Cortex of kidney (tissue), 1 donor: ENCODE data around the gene TSPAN9.

ENCODE experiments used
- DNase-seq: peaks from one replicate; lab custom pipeline; 2025; lab: John Stamatoyannopoulos, UW

Gene TSPAN9

DNA sequence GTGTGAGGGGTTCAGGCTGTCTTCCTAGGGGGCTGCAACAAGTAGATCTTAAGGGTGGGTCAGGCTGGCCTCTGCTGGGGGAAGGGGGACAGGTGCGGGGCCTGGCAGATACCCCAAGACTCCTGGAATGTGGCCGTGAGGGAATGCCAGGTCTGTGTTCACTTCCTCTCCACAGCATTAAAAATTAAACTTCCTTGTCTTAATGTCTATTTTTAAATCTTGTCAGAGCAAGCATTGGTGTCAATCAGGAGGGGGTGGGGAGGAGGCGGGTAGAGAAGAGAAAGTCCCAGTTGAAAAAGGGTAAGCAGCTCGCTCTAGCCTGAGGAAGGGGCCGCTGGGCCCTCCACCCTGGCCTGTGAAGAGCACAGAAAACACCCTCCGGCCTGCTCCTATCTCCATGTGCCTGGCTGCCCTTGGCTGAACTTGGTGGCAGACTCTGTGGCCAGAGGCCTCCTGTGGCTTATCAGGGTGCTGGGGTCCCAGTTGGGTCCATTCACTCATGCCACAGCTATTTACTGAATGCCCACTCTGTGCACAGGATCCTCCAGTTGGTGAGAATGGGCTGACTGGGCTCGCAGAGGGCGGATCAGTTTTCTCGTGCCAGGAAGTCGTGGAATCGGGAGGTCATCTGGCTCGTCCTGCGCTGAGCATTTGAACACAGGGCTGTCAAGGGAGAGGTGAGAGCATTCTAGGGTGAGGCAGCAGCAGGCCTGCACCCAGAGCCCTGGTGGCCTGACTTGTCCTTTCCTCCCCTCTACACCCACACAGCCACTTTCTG is 128.8 kb downstream of the TSPAN9 start:
- no peak for DNase-seq

DNA sequence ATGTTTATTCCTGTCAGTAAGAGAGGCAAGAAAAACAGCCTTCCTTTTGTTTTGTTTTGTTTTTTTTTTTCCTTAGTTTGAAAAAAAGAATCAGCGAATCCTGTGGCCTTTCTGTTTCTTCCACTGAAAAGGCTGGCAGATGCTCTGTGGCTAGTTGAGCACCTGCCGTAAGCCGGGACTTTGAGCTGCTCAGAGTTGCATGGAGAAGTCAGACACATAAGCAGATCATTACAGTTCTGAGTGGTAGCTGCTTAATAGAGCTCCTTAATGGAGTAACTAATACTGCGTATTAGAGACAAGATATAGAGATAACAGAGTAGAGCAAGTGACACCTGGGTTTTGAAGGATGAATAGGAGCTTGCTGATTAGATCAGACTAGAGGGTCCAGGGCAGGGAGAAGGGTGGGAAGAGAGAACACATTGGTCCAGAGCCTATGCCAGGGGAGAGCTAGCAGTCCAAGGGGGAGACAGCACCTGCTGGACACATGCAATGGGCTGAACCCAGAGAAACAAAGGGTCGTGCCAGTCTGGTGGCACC is 129.4 kb downstream of the TSPAN9 start:
- no peak for DNase-seq

DNA sequence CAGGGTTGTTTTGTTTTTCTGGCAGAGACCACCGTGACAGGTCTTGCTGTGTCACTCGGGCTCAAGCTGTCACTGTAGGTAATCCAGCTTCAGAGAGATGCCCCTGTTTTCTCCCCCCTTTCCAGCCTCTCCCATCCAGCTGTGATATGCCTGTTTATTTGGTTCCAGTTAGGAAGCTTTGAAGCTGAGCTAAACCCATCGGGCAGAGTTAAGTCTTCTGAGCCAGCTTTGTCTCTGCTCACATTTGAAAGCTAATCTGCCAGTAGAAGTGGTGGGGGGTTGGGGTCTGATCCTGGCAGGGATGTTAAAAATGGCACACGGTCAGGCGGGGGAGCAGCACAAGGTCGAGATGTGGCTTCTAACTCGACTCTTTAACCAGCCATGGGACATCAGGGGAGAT is 130.0 kb downstream of the TSPAN9 start:
- DNase-seq, result no peak

DNA sequence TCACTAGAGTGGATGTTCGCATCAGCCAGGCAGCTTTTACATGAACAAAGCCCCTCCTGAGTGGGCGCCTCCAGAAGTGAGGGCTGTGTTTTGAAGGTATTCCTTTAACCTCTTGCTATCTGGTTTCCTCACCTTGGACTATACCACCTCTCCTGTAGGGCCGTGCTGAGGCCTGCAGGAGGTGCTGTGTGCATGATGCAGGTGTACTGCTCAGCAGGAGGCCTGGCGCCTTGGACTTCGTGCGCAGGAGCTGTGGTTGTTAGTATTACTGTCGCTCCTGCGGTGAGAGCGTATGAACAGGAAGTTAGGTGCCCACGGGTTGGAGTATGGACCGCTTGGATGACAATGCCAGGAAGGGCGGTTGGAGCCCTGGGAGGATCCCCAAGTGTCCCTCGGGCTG is 130.7 kb downstream of the TSPAN9 start:
- no peak for DNase-seq

DNA sequence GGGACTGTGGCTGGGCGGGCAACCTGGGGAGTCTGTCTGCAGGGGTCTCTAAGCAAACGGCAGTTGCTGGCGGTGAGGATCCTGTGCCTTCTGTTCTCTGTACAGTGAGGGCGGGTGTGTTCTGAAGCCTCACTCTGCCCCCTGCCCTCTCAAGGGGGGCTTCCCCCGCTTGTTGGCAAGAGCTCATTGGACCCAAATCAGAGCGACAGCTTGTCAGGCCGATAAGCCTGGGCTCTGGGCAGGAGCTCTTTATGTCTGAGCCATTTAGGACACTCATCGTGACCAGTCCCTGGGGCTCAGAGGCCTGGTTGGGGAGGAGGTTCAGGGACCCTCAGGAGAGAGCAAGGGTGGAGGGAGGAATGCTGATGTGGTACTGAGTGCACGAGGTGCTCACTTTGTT is 136.0 kb downstream of the TSPAN9 start:
- no peak for DNase-seq

DNA sequence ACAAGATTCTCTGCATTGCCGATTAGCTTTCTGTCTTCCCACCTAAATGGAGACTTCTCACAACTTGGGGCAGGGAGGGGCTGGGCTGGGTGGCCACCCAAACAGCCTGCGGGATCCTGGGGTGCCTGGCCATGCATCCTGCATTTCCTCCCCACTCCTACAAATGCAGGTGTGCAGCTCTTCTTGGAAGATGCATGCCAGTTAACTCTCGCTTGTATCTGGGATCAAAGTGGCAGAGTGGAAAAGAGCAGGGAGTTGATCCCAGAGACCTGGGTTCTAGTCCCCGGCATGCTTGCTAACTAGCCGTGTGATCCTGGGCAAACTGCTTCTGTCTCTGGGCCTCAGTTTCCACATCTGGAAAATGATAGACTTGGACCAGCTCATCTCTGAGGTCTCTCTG is 136.6 kb downstream of the TSPAN9 start:
- DNase-seq, result no peak

DNA sequence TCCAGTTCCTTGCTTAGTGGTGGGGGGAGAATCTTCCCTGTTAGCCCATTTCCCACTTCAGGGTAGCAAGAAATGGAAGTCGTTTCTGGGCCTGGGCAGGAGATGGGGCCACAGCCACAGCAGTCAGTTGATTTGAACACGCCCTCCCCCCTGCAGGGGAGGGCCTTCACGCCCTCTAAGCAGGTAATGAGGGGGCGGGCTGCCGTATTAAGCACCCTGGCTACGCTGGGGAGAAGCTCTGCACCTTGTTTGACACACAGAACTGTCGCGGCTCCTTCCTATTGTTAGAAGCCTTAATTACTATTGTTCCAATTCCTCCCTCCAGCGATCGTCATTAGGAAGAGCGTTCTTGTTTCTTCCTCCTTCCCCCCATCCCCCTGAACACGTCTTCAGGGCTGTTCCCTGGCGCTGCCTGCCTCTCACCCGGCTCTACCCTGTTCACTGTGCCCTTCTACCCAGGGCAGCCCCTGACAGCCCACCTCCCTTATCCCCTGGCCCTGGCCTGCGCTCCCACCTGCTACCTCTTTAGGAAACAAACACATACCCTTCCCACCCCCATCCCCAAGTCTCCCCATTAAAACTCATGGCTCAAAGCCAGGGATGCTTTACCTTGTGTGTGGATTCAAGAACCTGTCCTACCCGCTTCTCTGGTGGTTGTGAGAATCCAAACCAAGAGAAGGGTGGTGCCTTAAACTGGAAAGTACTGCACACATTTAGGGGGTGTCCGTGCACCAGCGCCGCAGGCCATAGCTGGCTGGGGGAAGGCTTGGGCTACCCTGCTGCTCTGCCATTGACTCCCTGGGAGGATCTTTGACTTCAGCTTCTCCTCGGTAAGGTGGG is 137.6 kb downstream of the TSPAN9 start:
- no peak for DNase-seq

DNA sequence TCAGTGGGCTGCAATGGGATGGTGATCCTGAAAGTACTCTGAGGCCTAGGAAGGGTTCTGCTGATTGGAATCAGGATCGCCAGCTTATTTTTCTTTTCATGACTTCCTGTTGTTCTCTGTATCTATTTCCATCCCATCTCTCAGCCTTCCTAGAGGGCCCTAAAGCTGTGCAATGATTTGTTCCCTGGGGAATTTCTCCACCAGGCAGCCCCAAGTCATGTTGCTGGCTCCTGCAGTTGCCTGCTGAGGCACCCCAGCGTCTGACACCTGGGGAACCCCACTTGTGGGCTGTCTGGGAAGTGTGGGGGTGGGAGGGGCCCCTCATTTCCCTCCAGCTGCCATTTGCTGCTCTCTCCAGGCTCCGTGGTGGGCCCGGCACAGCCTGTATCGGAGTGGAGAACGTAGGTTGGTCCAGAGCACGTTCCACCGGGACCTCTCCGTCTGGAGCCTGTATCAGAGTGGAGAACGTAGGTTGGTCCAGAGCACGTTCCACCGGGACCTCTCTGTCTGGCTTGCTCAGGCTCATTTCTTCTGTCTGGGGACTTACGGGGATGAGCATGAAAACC is 138.3 kb downstream of the TSPAN9 start:
- DNase-seq, result no peak

DNA sequence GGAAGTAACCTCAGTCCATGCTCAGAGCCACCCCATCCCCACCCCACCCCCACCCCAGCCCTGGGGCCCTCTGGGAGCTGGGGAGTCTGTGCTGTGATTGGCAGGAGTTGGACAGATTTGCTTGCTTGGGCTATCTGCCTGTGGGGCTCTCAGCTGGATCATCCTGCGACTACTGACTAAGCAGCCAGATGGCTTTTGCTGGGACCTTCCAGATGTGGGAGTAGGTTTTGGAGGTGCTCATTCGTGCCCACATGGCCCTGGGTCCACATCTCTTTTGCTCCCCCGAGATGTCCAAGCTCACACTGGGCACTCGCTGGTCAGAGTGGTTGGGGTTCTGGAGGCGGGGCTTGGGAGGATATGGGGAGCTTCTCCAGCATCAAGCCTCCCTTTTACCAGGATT is 138.9 kb downstream of the TSPAN9 start:
- DNase-seq, result no peak

DNA sequence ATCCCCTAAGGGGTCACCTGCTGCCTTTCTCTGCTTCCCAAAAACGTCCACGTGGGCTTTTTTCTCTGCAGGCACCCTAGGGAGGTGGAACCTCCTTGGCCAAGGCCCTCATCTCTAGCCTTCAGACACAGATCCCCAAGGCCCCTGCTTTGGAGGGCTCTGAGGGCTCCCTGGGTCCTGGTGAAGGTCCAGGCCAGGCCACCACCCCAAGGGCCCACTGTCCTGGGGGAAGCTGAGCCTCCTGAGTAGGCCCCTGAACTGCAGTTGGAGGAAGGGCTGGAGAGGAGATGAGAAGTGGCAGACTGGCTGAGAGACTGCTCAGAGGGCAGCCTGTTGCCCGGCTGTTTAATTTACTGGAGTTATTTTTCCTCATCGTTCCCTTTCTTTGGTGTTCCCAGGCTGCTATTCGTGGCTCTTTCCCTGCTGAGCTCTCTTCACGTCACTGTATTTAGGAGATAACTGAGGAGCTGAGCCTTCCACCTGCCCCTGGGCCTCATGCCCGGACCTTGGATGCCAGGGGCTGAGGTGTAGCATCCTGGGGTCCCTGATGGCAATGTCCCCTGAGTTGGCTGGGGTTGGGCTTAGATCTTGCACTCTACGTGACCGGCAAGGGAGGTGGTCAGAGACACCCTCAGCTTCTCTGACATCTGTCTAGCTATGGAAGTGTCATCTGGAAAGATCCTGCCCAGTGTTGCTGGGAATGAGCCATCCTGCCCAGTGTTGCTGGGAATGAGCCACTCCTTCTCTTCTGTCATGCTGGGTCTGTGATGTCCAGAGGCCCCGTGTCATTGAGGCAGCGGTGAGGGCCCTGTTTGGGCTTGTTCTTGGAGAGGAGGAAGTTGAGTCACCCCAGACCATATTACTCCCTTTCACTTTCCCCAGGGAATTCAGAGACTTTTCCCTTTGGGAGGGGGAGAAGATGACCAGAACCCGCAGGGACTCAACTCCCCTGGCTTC is 139.8 kb downstream of the TSPAN9 start:
- DNase-seq, result no peak

DNA sequence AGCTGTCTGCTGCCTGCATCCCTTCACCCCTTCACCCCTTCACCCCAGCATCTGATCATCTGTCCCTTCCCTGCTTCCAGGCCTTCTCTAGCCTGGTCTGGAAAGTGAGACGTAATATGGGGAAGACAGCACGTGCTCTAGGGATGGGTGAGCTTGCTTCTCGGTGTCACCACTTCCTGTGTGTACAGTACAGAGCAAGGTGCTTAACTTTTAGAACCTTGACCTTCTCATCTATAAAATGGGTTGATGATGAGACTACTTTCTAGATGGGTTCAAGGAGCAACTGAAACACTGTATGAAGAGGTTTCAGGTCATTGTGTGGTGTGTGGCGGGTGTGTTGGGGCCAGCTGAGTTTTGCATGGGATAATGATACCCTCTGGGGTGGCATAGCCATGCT is 140.5 kb downstream of the TSPAN9 start:
- no peak for DNase-seq

DNA sequence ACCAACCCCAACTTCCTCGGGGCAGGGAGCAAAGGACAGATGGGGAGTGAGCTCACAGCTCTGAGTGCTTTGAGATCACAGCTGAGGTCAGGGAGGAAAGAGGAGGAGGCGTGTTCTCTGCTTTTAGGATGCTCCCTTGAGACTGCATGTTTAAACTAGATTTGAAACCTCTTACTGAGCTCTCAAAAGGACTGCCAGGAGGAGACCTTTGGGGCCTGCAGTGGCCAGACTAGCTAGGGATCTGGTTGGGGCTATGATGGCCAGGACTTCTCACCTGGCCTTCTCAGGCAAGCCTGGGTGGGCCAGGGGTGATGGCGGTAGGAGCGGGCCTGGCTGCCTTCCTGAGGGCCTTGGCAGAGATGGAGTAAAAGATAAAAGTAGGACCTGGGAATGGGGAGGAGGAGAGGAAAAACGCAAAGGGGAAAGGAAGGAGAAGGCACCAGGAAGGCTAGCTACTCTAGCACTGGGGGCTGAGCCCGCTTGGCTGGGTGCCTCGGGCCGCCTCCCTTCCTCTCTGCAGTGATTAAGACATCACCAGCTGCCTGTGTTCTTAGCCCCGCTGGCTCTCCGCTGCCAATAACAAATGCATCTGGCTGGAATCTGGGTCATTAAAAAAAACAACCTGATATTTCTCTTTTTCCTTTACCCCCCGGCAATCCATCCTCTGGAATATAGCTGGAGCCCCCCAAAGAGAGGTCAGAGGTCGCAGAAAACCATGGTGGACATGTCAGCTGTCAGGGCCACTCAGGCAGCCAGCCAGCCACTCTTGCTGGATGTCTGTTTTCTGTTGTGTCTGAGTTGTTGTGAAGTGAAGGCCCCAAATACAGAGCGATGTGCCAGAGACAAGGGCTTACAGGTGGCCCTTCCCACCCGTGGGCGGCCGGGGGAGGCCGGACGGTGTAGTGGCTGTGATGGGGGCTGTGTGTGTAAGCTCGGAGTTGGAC is 141.3 kb downstream of the TSPAN9 start:
- DNase-seq, result no peak

DNA sequence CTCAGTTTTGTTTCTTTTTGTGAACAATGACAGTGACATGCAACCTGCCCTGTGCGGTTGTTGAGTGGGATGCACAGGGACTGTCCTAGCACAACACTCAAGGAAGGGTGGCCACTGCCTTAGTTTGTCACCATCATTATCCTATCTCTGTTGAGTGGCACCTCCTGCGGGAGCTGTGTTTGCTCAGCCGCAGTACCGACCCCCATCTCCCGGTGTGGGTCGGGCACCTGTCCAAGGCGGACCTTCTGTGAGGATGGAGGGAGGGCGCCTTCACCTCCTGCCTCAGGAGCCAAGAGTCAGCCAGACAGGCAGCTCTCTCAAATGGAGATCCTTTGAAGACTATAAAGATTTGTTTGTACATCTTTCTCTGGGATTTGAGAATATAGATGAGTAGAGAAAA is 142.1 kb downstream of the TSPAN9 start:
- DNase-seq, result no peak

DNA sequence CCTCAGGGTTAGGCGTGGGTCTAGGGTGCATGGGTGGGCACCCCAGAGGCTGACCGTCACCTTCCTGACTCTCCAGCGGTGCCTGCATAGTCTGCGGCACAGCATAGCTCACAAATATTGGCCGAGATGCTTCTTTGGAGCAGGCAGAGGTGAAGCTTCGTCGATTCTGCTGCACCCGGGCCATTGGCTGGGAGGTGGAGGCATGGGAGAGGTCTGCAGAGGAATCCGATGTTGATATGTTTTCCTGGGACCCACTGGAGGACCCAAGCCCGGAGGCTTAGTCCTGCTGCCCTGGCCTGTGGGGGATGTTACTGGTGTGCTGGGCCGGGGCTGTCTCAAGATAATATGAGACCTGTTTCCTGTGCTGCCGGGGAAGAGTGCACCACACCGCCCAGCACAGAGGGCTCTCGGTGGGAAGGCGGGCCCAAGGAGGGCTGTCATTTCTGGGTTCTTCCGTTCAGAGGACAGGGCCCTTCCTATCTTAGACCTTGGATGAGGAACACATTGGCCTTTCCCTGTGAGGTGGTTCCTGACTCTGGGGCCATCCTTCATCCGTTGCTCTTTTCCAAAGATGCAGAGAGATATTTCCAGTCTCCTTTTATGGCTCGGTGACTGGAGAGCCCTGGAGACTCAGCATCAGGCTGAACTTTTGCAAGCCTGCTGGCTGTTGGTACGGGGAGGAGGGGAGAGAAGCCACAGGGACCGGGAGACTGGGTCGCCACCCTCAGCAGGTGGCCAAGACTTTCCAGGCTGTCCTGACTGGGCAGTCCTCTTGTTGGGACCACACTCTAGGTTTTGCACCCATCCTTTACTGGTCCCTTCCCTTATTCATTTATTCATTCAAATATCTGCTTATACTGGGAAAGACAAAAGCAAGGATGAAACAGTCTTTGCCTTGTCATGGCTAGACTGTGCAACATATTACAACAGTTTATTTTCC is 143.5 kb downstream of the TSPAN9 start:
- DNase-seq, result no peak

DNA sequence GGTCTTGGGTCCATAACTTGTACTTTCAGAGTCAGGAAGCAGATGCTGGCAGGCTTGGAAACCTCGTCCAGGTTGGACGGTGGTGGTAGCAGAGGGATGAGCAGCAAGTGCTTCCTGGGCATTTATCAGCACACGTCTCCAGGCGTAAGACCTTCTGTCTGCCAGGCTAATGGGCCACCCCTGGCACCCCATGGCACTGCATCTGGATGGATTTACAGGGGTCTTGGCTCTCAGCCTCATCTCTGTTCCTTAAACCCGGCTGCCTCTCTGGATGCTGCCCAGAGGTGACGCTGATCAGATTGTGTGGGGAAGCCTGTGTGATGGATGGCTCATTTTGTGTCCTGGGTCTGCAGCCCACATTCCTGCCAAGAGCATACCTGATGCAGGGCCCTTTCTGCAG is 145.1 kb downstream of the TSPAN9 start:
- DNase-seq, result no peak

DNA sequence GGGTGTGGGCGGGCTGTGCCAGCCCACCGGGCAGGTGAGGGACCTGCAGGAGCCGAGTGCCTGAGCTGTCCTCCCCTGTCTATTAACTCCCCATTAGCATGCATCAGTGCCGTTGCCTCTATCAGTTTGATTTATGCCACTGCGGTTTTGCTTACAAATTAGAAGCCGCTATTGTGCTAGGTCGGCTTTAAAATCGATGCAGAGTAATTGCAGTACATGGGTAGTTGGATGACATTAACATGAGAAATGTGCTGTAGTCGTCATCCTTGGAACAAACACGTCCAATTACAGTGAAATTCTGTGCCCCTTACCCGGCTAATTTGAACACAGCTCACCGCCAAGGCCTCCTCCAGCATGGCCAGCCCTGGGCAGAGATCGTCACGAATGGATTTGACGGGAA is 145.8 kb downstream of the TSPAN9 start:
- DNase-seq, result no peak

DNA sequence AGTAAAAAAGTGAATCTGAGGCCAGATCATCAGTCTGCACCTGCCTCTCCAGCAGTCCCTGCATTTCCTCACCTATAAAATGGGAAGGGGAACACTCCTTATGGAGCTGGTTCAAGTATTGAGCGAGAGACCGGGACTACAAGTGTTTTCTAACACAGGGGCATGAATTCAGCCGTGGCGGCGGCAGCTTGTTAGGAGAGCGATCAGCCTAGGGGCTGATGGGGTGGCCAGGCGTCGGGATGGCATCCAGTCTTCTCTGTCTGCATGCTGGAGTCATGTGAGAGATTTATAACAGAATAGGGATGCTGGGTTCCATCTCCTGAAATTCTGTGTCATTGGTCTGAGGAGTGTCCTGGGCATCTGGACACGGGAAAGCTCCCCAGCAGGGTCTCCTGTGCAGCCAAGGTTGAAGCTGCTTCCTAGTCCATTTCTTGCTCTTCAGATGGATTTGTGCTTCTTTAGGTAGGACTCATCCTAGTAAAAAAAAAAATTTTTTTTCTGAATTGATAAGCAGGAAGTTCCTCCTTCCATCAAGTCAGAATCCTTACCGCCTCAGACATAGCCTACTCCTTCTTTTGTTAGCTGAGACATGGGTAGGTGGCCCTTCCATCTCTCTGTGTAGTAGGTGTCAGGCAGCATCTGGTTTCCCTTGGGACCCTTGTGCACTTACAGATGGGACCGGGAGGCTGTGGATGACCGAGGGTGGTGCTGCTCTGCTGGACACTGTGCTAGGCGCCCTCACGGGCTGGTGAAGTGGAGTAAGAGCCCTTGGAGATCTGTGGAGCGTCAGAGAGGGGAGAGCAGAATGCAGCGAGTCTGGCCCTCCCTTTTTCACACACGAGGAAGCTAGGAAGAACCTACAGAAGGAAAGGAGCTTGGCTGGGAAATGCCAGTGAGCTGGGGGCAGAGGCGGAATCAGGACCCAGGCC is 146.7 kb downstream of the TSPAN9 start:
- DNase-seq, result no peak

DNA sequence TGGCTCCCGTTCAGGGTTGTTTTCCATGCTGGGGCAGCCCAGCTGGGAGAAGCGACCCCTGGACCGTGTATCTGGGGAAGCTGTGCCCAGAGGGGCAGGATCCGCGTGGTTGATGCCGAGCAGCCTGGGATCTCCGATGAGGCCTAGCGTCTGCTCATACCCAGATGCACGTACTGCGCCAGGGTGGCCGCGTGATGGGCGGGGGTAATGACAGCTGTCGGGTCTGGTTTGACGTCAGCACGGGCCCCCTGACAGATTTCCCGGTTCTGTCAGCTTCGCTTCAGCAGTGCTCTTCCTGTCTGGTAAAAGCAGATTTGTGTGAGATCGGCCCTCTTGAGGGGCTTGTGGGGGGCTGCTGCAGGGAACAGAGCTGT is 147.3 kb downstream of the TSPAN9 start:
- DNase-seq, result no peak
